MV-4-11 (cell line): ENCODE data around the gene GMPR.

Experiments
- DNase-seq: peaks from one replicate; lab custom pipeline; 2025; lab: John Stamatoyannopoulos, UW

Gene GMPR

GRCh38 chr6:16272201-16272600 lies 33.8 kb downstream of the GMPR start:
- DNase-seq, result no peak

- no peak for DNase-seq
Measured at GRCh38 chr6:16273256-16273655, 34.9 kb downstream of the GMPR start.

- no peak for DNase-seq
Measured at GRCh38 chr6:16274483-16274882, 36.1 kb downstream of the GMPR start.

- no peak for DNase-seq
Measured at GRCh38 chr6:16274885-16275589, 36.6 kb downstream of the GMPR start.

- DNase-seq, result peak; percentile 91
Measured at GRCh38 chr6:16277101-16277981, 39.0 kb downstream of the GMPR start.

GRCh38 chr6:16278048-16278724 lies 39.8 kb downstream of the GMPR start:
- no peak for DNase-seq

GRCh38 chr6:16278750-16279149 lies 40.4 kb downstream of the GMPR start:
- DNase-seq, result no peak

GRCh38 chr6:16279243-16279642 lies 40.9 kb downstream of the GMPR start:
- DNase-seq, result peak; percentile 59

- DNase-seq, result no peak
Measured at GRCh38 chr6:16282370-16282769, 44.0 kb downstream of the GMPR start.

GRCh38 chr6:16284472-16284871 lies 46.1 kb downstream of the GMPR start:
- DNase-seq, result no peak

GRCh38 chr6:16285467-16286150 lies 47.2 kb downstream of the GMPR start:
- no peak for DNase-seq

GRCh38 chr6:16286151-16286522 lies 47.8 kb downstream of the GMPR start:
- DNase-seq, result peak; percentile 13

- DNase-seq, result no peak
Measured at GRCh38 chr6:16288163-16288562, 49.8 kb downstream of the GMPR start.

- no peak for DNase-seq
Measured at GRCh38 chr6:16291739-16292138, 53.4 kb downstream of the GMPR start.

GRCh38 chr6:16292432-16292831 lies 54.0 kb downstream of the GMPR start:
- no peak for DNase-seq

GRCh38 chr6:16292942-16293341 lies 54.6 kb downstream of the GMPR start:
- no peak for DNase-seq

- DNase-seq, result no peak
Measured at GRCh38 chr6:16294371-16294770, 56.0 kb downstream of the GMPR start.

GRCh38 chr6:16295060-16295459 lies 56.7 kb downstream of the GMPR start:
- DNase-seq, result no peak

GRCh38 chr6:16295471-16295870 lies 57.1 kb downstream of the GMPR start:
- DNase-seq, result no peak

GRCh38 chr6:16296061-16296670 lies 57.8 kb downstream of the GMPR start:
- DNase-seq, result no peak

- no peak for DNase-seq
Measured at GRCh38 chr6:16299861-16300260, 61.5 kb downstream of the GMPR start.

- no peak for DNase-seq
Measured at GRCh38 chr6:16301511-16301910, 63.1 kb downstream of the GMPR start.
